ENCODE measurements around the gene BCL2L14. TPM values are rescaled to one million over a fixed set of nuclear protein-coding genes. Genes with fewer than 3 reads are reported as not detected.

Gene BCL2L14
- total RNA-seq, 1 experiment from 2014 or later: 0.90 TPM

DNA sequence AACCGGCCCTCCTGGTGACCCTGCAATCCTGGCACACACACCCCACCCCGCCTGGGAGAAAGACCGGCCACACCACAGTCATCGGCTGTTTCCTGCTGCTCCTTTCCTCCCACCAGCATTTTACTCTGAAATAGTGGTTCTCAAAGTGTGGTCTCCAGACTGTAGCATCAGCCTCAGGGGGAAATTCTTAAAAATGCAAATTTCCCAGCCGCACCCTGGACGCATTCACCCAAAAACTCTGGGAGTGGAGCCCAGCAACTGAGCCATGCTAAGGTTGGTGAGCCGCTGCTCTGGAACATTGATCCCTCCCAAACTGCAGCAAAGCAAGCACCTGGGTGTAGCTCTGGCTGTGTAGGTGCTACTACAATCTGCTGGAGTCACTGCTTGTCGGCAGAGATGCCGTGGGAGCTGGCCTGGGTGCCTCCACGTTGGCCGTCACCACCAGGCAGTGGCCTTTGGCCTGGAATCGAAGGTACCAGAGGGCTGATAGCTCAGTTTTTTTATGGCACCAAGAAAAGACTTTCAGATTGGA, 38.4 kb upstream of the BCL2L14 start (continued):
- TF ChIP-seq, protein P1, sequence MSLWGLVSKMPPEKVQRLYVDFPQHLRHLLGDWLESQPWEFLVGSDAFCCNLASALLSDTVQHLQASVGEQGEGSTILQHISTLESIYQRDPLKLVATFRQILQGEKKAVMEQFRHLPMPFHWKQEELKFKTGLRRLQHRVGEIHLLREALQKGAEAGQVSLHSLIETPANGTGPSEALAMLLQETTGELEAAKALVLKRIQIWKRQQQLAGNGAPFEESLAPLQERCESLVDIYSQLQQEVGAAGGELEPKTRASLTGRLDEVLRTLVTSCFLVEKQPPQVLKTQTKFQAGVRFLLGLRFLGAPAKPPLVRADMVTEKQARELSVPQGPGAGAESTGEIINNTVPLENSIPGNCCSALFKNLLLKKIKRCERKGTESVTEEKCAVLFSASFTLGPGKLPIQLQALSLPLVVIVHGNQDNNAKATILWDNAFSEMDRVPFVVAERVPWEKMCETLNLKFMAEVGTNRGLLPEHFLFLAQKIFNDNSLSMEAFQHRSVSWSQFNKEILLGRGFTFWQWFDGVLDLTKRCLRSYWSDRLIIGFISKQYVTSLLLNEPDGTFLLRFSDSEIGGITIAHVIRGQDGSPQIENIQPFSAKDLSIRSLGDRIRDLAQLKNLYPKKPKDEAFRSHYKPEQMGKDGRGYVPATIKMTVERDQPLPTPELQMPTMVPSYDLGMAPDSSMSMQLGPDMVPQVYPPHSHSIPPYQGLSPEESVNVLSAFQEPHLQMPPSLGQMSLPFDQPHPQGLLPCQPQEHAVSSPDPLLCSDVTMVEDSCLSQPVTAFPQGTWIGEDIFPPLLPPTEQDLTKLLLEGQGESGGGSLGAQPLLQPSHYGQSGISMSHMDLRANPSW (CRISPR knock-in tag; conservative IDR thresholded peaks at IDR 0.05; ENCODE audit: low read depth): no peak
- TF ChIP-seq, protein P2, sequence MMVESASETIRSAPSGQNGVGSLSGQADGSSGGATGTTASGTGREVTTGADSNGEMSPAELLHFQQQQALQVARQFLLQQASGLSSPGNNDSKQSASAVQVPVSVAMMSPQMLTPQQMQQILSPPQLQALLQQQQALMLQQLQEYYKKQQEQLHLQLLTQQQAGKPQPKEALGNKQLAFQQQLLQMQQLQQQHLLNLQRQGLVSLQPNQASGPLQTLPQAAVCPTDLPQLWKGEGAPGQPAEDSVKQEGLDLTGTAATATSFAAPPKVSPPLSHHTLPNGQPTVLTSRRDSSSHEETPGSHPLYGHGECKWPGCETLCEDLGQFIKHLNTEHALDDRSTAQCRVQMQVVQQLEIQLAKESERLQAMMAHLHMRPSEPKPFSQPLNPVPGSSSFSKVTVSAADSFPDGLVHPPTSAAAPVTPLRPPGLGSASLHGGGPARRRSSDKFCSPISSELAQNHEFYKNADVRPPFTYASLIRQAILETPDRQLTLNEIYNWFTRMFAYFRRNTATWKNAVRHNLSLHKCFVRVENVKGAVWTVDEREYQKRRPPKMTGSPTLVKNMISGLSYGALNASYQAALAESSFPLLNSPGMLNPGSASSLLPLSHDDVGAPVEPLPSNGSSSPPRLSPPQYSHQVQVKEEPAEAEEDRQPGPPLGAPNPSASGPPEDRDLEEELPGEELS (CRISPR knock-in tag; IDR thresholded peaks at IDR 0.05): no peak
- TF ChIP-seq ELF4 (CRISPR knock-in tag; IDR thresholded peaks at IDR 0.05; ENCODE audit: low read depth) (no peak), ATF1 (CRISPR knock-in tag; IDR thresholded peaks at IDR 0.05) (no peak), NFE2L1 (CRISPR knock-in tag; IDR thresholded peaks at IDR 0.05) (no peak), ZNF416 (CRISPR knock-in tag; IDR thresholded peaks at IDR 0.05) (no peak)
- TF ChIP-seq, protein P3, sequence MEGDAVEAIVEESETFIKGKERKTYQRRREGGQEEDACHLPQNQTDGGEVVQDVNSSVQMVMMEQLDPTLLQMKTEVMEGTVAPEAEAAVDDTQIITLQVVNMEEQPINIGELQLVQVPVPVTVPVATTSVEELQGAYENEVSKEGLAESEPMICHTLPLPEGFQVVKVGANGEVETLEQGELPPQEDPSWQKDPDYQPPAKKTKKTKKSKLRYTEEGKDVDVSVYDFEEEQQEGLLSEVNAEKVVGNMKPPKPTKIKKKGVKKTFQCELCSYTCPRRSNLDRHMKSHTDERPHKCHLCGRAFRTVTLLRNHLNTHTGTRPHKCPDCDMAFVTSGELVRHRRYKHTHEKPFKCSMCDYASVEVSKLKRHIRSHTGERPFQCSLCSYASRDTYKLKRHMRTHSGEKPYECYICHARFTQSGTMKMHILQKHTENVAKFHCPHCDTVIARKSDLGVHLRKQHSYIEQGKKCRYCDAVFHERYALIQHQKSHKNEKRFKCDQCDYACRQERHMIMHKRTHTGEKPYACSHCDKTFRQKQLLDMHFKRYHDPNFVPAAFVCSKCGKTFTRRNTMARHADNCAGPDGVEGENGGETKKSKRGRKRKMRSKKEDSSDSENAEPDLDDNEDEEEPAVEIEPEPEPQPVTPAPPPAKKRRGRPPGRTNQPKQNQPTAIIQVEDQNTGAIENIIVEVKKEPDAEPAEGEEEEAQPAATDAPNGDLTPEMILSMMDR (IDR thresholded peaks at IDR 0.05): no peak
- TF ChIP-seq, protein P4, sequence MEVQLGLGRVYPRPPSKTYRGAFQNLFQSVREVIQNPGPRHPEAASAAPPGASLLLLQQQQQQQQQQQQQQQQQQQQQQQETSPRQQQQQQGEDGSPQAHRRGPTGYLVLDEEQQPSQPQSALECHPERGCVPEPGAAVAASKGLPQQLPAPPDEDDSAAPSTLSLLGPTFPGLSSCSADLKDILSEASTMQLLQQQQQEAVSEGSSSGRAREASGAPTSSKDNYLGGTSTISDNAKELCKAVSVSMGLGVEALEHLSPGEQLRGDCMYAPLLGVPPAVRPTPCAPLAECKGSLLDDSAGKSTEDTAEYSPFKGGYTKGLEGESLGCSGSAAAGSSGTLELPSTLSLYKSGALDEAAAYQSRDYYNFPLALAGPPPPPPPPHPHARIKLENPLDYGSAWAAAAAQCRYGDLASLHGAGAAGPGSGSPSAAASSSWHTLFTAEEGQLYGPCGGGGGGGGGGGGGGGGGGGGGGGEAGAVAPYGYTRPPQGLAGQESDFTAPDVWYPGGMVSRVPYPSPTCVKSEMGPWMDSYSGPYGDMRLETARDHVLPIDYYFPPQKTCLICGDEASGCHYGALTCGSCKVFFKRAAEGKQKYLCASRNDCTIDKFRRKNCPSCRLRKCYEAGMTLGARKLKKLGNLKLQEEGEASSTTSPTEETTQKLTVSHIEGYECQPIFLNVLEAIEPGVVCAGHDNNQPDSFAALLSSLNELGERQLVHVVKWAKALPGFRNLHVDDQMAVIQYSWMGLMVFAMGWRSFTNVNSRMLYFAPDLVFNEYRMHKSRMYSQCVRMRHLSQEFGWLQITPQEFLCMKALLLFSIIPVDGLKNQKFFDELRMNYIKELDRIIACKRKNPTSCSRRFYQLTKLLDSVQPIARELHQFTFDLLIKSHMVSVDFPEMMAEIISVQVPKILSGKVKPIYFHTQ (CRISPR knock-in tag; IDR thresholded peaks at IDR 0.05): no peak
- TF ChIP-seq, protein P5, sequence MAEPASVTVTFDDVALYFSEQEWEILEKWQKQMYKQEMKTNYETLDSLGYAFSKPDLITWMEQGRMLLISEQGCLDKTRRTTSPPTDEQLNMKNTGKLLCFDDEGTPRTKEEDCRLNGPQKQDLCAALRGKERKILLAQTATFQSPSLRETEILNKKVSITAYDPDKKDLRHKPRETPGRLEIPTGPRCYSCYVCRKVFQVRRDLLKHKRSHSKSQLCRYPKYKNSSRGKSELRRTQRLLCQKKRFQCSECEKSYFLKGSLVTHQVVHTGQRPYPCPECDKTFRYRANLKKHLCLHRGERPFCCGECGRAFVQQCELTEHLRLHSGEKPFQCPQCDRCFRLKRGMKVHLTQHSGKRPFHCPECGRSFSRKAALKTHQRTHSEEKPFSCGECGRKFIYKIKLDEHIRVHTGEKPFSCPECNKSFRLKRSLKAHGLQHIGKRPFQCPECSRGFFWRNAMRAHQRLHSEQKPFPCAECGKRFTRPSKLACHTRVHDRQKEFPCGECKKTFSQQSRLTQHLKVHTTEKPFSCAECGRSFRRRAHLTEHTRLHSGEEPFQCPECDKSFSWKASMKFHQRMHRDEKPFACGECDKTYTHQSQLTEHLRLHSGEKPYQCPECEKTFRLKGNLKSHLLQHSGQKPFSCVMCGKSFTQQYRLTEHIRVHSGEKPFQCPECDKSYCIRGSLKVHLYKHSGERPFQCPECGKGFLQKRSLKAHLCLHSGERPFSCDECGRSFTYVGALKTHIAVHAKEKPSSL (CRISPR knock-in tag; conservative IDR thresholded peaks at IDR 0.05): no peak

DNA sequence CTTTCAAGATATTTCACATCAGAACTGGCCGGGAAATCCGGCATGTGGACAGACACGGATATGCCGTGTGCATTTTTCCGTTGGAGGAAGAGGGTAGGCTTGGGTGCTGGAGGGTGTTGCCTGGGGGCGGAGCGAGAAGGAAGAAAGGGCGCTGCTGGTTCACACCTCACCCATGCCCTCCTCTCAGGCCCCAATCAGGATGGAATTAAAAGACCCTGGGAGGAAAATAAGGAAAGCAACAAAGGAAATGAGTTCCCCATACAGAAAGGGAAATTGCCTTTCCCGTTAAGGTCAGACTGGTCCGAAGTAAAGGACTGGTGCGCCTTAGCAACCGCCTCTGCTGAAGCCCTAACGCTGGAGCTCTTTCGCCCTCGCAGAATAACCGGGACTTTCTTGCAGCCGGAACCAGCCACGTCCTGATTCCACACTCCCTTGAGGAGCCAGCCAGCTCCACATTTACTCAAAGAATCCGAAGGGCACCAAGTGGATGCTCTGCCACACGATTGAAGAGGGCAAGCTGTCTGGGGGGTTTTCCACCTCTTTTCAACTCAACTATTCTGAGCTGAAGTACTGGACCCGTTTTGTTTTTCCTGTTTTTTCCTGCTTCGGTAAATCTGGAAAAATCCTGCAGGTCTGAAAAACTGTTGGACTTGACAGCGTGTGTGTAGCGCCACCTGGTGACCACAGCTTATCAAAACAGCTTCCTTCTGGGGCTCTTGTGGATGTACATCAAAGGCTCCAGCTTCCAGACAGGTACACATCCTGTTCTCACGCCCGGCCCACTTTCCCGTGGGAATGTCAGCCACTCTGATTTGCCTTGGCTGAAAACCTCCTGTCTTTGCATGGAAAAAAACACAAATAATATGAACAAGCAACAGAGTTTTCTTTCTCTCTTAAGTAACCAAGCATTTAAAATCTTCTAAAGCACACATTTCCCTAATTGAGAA, 37.6 kb upstream of the BCL2L14 start:
- ChIA-PET CTCF (interaction anchor here (0.5 to 3.5 kb wide), 86 partner anchors 9 to 1262 kb away, joined by 3 to 42 read pairs (median 4); partner anchors contain the start of genes BORCS5, ETV6 and MANSC1), POLR2A (interaction anchor here (1.3 kb wide), 1 partner anchor 234 kb away, joined by 4 read pairs; the partner anchor contains the start of gene LRP6)
- H3K4me3 Mint-ChIP-seq: peak overlapping the region; percentile 61
- TF ChIP-seq, protein P6, sequence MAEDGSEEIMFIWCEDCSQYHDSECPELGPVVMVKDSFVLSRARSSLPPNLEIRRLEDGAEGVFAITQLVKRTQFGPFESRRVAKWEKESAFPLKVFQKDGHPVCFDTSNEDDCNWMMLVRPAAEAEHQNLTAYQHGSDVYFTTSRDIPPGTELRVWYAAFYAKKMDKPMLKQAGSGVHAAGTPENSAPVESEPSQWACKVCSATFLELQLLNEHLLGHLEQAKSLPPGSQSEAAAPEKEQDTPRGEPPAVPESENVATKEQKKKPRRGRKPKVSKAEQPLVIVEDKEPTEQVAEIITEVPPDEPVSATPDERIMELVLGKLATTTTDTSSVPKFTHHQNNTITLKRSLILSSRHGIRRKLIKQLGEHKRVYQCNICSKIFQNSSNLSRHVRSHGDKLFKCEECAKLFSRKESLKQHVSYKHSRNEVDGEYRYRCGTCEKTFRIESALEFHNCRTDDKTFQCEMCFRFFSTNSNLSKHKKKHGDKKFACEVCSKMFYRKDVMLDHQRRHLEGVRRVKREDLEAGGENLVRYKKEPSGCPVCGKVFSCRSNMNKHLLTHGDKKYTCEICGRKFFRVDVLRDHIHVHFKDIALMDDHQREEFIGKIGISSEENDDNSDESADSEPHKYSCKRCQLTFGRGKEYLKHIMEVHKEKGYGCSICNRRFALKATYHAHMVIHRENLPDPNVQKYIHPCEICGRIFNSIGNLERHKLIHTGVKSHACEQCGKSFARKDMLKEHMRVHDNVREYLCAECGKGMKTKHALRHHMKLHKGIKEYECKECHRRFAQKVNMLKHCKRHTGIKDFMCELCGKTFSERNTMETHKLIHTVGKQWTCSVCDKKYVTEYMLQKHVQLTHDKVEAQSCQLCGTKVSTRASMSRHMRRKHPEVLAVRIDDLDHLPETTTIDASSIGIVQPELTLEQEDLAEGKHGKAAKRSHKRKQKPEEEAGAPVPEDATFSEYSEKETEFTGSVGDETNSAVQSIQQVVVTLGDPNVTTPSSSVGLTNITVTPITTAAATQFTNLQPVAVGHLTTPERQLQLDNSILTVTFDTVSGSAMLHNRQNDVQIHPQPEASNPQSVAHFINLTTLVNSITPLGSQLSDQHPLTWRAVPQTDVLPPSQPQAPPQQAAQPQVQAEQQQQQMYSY (CRISPR knock-in tag; IDR thresholded peaks at IDR 0.05): peak; percentile 88
- no peak for TF ChIP-seq CREB1 (CRISPR knock-in tag; IDR thresholded peaks at IDR 0.05)
- TF ChIP-seq, protein P7, sequence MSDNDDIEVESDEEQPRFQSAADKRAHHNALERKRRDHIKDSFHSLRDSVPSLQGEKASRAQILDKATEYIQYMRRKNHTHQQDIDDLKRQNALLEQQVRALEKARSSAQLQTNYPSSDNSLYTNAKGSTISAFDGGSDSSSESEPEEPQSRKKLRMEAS (CRISPR knock-in tag; IDR thresholded peaks at IDR 0.05): peak; percentile 47; the same call in 1 of the 2 replicates
- TF ChIP-seq, protein P3 (IDR thresholded peaks at IDR 0.05): peak; percentile 90
- H3K4me1 Mint-ChIP-seq: peaks cover 11% of the 10 kb centered on the region
- ATAC-seq (peak; percentile 75), DNase-seq (ENCODE audit: low spot score) (peak; percentile 93)
- H3K36me3 Mint-ChIP-seq: 0 out of 2 replicates have a peak, but pooled peaks cover 8% of the 10 kb centered on the region
- H3K27ac Mint-ChIP-seq: peak overlapping the region; percentile 64
- peaks cover 14% of the 10 kb centered on the region for H3K9me3 Mint-ChIP-seq
- H3K27me3 Mint-ChIP-seq (ENCODE audit: low read depth): no peaks in the 10 kb centered on the region; the same call in 1 of the 2 replicates

Data from WTC11 (cell line).